H1 (cell line): ENCODE measurements around the gene NTRK2. TPM values are rescaled to one million over a fixed set of nuclear protein-coding genes. Genes with fewer than 3 reads are reported as not detected.

Experiments
- EGR1 ChIP-seq: IDR thresholded peaks from 2 replicates; pipeline ENCODE4 v1.6.1; 2011; ENCODE audit warnings: low read depth, low read length, borderline replicate concordance
- EZH2 ChIP-seq: fragments of 200-600 bp; sonication (generic); IDR thresholded peaks from 2 replicates; pipeline ENCODE4 v1.7.1; 2012; ENCODE audit warnings: low read depth, mild to moderate bottlenecking, moderate library complexity, low read length, inconsistent platforms; ENCODE audit not compliant: severe bottlenecking
- FOSL1 ChIP-seq: IDR thresholded peaks from 2 replicates; pipeline ENCODE4 v1.6.1; 2011; ENCODE audit warnings: mild to moderate bottlenecking, low read depth, low read length, moderate library complexity; ENCODE audit not compliant: insufficient read depth
- SIN3A ChIP-seq, 2 experiments: IDR thresholded peaks in 1 of 2; conservative IDR thresholded peaks in 1 of 2; 2 replicates each; pipeline ENCODE4 v1.6.1; 2011 to 2012; ENCODE audit warnings: low read length in 2 of 2, improper control_type of control experiment in 1 of 2, low read depth in 1 of 2, mild to moderate bottlenecking in 1 of 2
- polyA plus RNA-seq, 7 experiments: library from polyadenylated mRNA; depleted of rRNA in 3 of 7; stranded (reverse) in 5 of 7; unstranded in 2 of 7; fragments of >200 nt in 5 of 7; fragments of 200-250 nt in 2 of 7; gene quantifications; 1 replicate in 5 of 7; 2 replicates in 1 of 7; 4 replicates in 1 of 7; pipeline versions ENCODE4 v1.2.1 to v1.2.3, GENCODE V29; 2011 to 2013; ENCODE audit warnings: missing spikeins in 2 of 7, mixed read lengths in 2 of 7
- total RNA-seq: library from RNA; stranded (reverse); fragmentation: NEBNext Ultra II Directional; extraction: Animal tissue kit (Norgen Biotek cat#: 25700); gene quantifications from 2 replicates; pipeline ENCODE4 v1.2.1, GENCODE V29; 2021
- TF ChIP-seq, protein P1 (sequence below): IDR thresholded peaks from 2 replicates; pipeline ENCODE4 v1.6.1; 2012; ENCODE audit warnings: inconsistent platforms
- TF ChIP-seq, protein P2 (sequence below): IDR thresholded peaks from 2 replicates; pipeline ENCODE4 v1.6.1; 2011; ENCODE audit warnings: low read length, improper control_type of control experiment

The NTRK2 gene
- total and polyA plus RNA-seq, 2 of the 8 experiments (the other 6 are each of a cell fraction or from before 2014, with no cell fraction given): 0.03 to 0.04 TPM

- TF ChIP-seq EZH2: no peak
- TF ChIP-seq, protein P1, sequence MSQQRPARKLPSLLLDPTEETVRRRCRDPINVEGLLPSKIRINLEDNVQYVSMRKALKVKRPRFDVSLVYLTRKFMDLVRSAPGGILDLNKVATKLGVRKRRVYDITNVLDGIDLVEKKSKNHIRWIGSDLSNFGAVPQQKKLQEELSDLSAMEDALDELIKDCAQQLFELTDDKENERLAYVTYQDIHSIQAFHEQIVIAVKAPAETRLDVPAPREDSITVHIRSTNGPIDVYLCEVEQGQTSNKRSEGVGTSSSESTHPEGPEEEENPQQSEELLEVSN: no peak
- TF ChIP-seq SIN3A (conservative IDR thresholded peaks at IDR 0.05 in 1 of 2, IDR thresholded peaks at IDR 0.05 in 1 of 2; ENCODE audit: low read depth in 1 of 2, low read length in 2 of 2): no peak
- TF ChIP-seq FOSL1: no peak
- TF ChIP-seq EGR1: no peak
- TF ChIP-seq, protein P2, sequence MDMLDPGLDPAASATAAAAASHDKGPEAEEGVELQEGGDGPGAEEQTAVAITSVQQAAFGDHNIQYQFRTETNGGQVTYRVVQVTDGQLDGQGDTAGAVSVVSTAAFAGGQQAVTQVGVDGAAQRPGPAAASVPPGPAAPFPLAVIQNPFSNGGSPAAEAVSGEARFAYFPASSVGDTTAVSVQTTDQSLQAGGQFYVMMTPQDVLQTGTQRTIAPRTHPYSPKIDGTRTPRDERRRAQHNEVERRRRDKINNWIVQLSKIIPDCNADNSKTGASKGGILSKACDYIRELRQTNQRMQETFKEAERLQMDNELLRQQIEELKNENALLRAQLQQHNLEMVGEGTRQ: no peak
- TF ChIP-seq, all 59 proteins: peak for 0
Measured at GRCh38 chr9:84996716-84997115, 327.2 kb downstream of the NTRK2 start (continued).
